HG02678 (cell line): ENCODE measurements around the gene REXO1.
"Not testable (repeated sequence)": the region's sequence is repeated elsewhere in the genome, so short reads cannot be mapped to it uniquely, and the experiment has no call there.

Experiments used
- ATAC-seq: cut with Tn5 transposase; IDR thresholded peaks from one replicate; pipeline ENCODE4 v1.9.1; 2021; ENCODE audit warnings: mild to moderate bottlenecking, moderate library complexity; ENCODE audit not compliant: unreplicated experiment

Gene REXO1

GRCh38 chr19:1799695-1800342 lies 48.5 kb downstream of the REXO1 start:
- ATAC-seq: no peak

- not testable (repeated sequence) for ATAC-seq
Observed at GRCh38 chr19:1797313-1797712, 51.0 kb downstream of the REXO1 start.

GRCh38 chr19:1796395-1797142 lies 51.7 kb downstream of the REXO1 start:
- no peak for ATAC-seq

GRCh38 chr19:1794424-1795172 lies 53.7 kb downstream of the REXO1 start:
- no peak for ATAC-seq

- ATAC-seq: no peak
Observed at GRCh38 chr19:1791879-1792278, 56.4 kb downstream of the REXO1 start.

GRCh38 chr19:1790054-1790792 lies 58.1 kb downstream of the REXO1 start:
- ATAC-seq: no peak

- no peak for ATAC-seq
Observed at GRCh38 chr19:1789261-1790041, 58.8 kb downstream of the REXO1 start.

GRCh38 chr19:1787116-1787515 lies 61.2 kb downstream of the REXO1 start:
- ATAC-seq: no peak

- no peak for ATAC-seq
Observed at GRCh38 chr19:1786668-1787067, 61.6 kb downstream of the REXO1 start.

GRCh38 chr19:1785310-1785709 lies 63.0 kb downstream of the REXO1 start:
- no peak for ATAC-seq

- ATAC-seq: no peak
Observed at GRCh38 chr19:1783874-1784273, 64.4 kb downstream of the REXO1 start.

- ATAC-seq: no peak
Observed at GRCh38 chr19:1783354-1783753, 64.9 kb downstream of the REXO1 start.

GRCh38 chr19:1782521-1782920 lies 65.8 kb downstream of the REXO1 start:
- no peak for ATAC-seq

GRCh38 chr19:1780272-1780958 lies 67.9 kb downstream of the REXO1 start:
- no peak for ATAC-seq

GRCh38 chr19:1779574-1779973 lies 68.7 kb downstream of the REXO1 start:
- ATAC-seq: no peak

GRCh38 chr19:1777149-1777548 lies 71.1 kb downstream of the REXO1 start:
- ATAC-seq: no peak

- ATAC-seq: no peak
Observed at GRCh38 chr19:1776606-1777147, 71.6 kb downstream of the REXO1 start.

- ATAC-seq: no peak
Observed at GRCh38 chr19:1775951-1776605, 72.2 kb downstream of the REXO1 start.
